Kidney (tissue), 14 donors: ENCODE data around the gene PRKAR2A. TPM values are rescaled to one million over a fixed set of nuclear protein-coding genes. Genes with fewer than 3 reads are reported as not detected.

Source experiments
- DNase-seq, 5 donors: peaks; one replicate each; pipeline ENCODE4 v3.0.0-alpha.2; 2013 to 2020
- FAIRE-seq: peaks from 2 replicates; lab custom pipeline; 2012; peaks lifted over from hg19 to GRCh38; lab: Jason Lieb, UNC
- H3K27ac ChIP-seq, 2 donors: one replicate each; pipeline ENCODE4 v1.7.0; 2013; ENCODE audit warnings: low read depth in 2 of 2, low read length in 2 of 2, inconsistent platforms in 1 of 2
- H3K27me3 ChIP-seq: one replicate; pipeline ENCODE4 v1.7.1; 2013; ENCODE audit warnings: low read length, inconsistent platforms; ENCODE audit not compliant: control insufficient read depth, insufficient read depth
- H3K36me3 ChIP-seq, 3 donors: one replicate each; pipeline versions ENCODE4 v1.7.0 to v1.7.1; 2013; ENCODE audit warnings: low read length in 3 of 3, control low read depth in 1 of 3, inconsistent platforms in 1 of 3; ENCODE audit not compliant: insufficient read depth in 3 of 3, control insufficient read depth in 2 of 3
- H3K4me1 ChIP-seq, 3 donors: one replicate each; pipeline versions ENCODE4 v1.7.0 to v1.7.1; 2013; ENCODE audit warnings: low read length in 3 of 3, inconsistent platforms in 1 of 3, low read depth in 1 of 3; ENCODE audit not compliant: control insufficient read depth in 2 of 3, insufficient read depth in 2 of 3
- H3K4me3 ChIP-seq, 3 donors: one replicate each; pipeline versions ENCODE4 v1.7.0 to v1.8.1; 2013; ENCODE audit warnings: low read length in 3 of 3, control low read depth in 1 of 3, inconsistent platforms in 1 of 3
- H3K9ac ChIP-seq, 3 donors: one replicate each; pipeline versions ENCODE4 v1.7.0 to v1.7.1; 2013; ENCODE audit warnings: low read length in 3 of 3, control low read depth in 1 of 3, inconsistent platforms in 1 of 3
- H3K9me3 ChIP-seq, 3 donors: one replicate each; pipeline versions ENCODE4 v1.7.0 to v1.7.1; 2013; ENCODE audit warnings: low read length in 3 of 3, control low read depth in 1 of 3, inconsistent platforms in 1 of 3; ENCODE audit not compliant: control insufficient read depth in 2 of 3, insufficient read depth in 1 of 3
- intact Hi-C: fragments of 100-400 bp; cut with DNase I; formaldehyde crosslinking; loops from one replicate; pipeline ENCODE4 v1.11.1; 2022
- polyA plus RNA-seq: library from polyadenylated mRNA; stranded (reverse); fragments of 350-450 nt; fragmentation: Illumina TruSeq; extraction: RNeasy Lipid Tissue Mini Kit (QIAGEN cat#74804); gene quantifications from one replicate; pipeline ENCODE4 v1.2.3, GENCODE V29; 2014; ENCODE audit warnings: low read depth, low replicate concordance; ENCODE audit not compliant: insufficient read depth
- total RNA-seq: library from RNA; stranded (reverse); fragmentation: NEBNext Ultra II Directional; extraction: Animal tissue kit (Norgen Biotek cat#: 25700); gene quantifications from one replicate; pipeline ENCODE4 v1.2.1, GENCODE V29; 2021
- TF ChIP-seq, protein P1 (sequence below): IDR thresholded peaks from 3 replicates; pipeline ENCODE4 v1.5.1; 2012; ENCODE audit warnings: mild to moderate bottlenecking, moderate library complexity, borderline replicate concordance; ENCODE audit not compliant: insufficient read depth; ENCODE audit errors: extremely low read depth
- donor health status: control.
- donor health status: control.
- donor health status: control.
- donor health status: control.
- donor health status: control.
- donor health status: DM: yes; HTN: yes; CAD: no.
- donor health status: Normal renal cell carcinoma (clear cell type).

PRKAR2A gene
- total and polyA plus RNA-seq, 2 donors from 2014 or later: 10.4 to 49.9 TPM

DNA sequence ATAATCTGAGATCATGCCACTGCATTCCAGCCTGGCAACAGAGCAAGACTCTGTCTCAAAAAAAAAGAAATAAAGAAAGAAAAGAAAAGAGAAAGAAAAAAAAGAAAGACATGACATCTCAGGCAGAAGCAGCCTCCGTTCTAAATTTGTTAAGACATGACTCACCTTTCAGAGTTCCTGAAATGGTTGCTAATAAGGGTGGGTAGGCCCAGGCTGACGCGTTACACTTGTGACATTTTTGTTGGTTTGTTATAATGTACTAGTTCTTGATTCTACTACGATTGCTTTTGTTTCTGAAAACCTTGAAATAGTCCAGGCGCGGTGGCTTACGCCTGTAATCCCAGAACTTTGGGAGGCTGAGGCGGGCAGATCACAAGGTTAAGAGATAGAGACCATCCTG lies 30.0 kb upstream of the PRKAR2A start:
- Histone ChIP-seq H3K9ac (no peak overlapping the region), H3K27ac (no peak overlapping the region), H3K27me3 (no peaks in the 10 kb centered on the region), H3K4me1 (no peaks in the 10 kb centered on the region), H3K4me3 (no peak overlapping the region), H3K36me3 (peaks cover 0 to 4% (median 0%) of the 10 kb centered on the region in 3 donors), H3K9me3 (no peaks in the 10 kb centered on the region)
- DNase-seq (peak in 1 of 5 donors; percentile 4), FAIRE-seq (no peak)
- TF ChIP-seq, protein P1, sequence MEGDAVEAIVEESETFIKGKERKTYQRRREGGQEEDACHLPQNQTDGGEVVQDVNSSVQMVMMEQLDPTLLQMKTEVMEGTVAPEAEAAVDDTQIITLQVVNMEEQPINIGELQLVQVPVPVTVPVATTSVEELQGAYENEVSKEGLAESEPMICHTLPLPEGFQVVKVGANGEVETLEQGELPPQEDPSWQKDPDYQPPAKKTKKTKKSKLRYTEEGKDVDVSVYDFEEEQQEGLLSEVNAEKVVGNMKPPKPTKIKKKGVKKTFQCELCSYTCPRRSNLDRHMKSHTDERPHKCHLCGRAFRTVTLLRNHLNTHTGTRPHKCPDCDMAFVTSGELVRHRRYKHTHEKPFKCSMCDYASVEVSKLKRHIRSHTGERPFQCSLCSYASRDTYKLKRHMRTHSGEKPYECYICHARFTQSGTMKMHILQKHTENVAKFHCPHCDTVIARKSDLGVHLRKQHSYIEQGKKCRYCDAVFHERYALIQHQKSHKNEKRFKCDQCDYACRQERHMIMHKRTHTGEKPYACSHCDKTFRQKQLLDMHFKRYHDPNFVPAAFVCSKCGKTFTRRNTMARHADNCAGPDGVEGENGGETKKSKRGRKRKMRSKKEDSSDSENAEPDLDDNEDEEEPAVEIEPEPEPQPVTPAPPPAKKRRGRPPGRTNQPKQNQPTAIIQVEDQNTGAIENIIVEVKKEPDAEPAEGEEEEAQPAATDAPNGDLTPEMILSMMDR: no peak
- intact Hi-C loops: no loop called here

DNA sequence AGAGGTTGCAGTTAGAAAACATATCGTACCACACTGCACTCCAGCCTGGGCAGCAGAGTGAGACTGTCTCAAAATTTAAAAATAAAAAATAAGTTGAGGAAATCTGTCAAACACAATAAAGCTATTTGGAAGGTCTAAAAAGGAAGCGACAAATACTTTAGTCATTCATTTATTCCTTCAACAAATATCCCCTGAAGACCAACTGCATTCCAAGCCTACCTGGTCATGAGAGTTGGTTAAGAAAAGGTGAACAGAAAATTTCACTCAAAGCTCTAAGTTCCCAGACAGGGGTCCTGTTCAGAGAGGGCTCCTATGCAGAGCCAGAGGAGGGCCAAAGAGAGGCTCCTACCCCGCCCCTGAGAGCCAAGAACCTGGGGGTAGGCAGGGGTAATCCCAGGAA lies 15.4 kb upstream of the PRKAR2A start:
- Histone ChIP-seq H3K27me3 (no peaks in the 10 kb centered on the region), H3K36me3 (peaks cover 0 to 18% (median 13%) of the 10 kb centered on the region in 3 donors), H3K27ac (no peak overlapping the region), H3K4me1 (no peaks in the 10 kb centered on the region), H3K9ac (no peak overlapping the region), H3K4me3 (no peak overlapping the region), H3K9me3 (no peaks in the 10 kb centered on the region)
- FAIRE-seq (no peak), DNase-seq (no peak)
- intact Hi-C loops: no loop called here
- TF ChIP-seq, protein P1: no peak

DNA sequence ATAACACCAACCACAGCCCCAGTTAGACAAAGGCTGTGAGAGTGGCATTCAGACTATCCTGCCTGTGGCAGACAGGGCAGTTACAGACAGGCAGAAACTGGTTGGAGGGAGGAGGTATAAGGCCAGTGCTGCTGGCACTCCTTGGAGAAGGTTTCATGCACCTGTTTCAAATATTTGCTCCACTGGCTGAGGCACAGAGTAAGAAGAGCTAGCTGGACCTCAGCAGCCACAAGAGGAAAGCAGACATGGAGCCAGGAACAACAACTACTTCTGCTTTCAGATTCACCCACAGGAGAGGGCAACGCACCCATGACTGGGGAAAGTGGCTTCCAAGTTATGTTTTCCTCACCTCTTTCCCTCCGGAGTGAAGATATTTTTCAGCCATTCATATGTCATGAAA lies 11.5 kb upstream of the PRKAR2A start:
- Histone ChIP-seq H3K4me3 (no peak overlapping the region), H3K27ac (no peak overlapping the region), H3K36me3 (peaks cover 0 to 24% (median 18%) of the 10 kb centered on the region in 3 donors), H3K9ac (no peak overlapping the region), H3K9me3 (no peaks in the 10 kb centered on the region), H3K4me1 (no peaks in the 10 kb centered on the region), H3K27me3 (no peaks in the 10 kb centered on the region)
- intact Hi-C loops: no loop called here
- TF ChIP-seq, protein P1: no peak
- FAIRE-seq: no peak
- no peak for DNase-seq

DNA sequence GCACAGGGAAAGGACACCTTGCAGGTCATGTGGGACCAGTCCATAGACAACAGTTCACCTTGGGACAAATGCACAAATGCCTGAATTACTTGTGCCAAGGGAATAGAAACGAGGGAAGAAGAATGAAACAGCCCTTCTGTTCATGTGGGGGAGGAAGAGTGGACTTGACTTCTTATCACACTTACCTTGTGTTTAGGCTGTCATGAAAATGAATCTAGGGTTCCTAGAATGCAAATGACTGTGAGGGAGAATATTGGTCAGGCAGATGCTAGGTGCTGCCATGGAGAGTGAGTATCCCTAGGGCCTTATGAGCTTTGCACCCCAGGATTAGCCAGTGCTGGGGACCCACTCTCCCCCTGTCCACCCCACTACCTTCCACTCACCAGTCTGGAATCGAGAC lies 11.0 kb upstream of the PRKAR2A start:
- Histone ChIP-seq H3K27me3 (no peaks in the 10 kb centered on the region), H3K27ac (no peak overlapping the region), H3K9ac (no peak overlapping the region), H3K4me1 (no peaks in the 10 kb centered on the region), H3K36me3 (peaks cover 0 to 24% (median 18%) of the 10 kb centered on the region in 3 donors), H3K9me3 (no peaks in the 10 kb centered on the region), H3K4me3 (no peak overlapping the region)
- DNase-seq (no peak), FAIRE-seq (no peak)
- TF ChIP-seq, protein P1: no peak
- intact Hi-C loops: no loop called here
